ENCODE results near the gene VRK3.

DNA sequence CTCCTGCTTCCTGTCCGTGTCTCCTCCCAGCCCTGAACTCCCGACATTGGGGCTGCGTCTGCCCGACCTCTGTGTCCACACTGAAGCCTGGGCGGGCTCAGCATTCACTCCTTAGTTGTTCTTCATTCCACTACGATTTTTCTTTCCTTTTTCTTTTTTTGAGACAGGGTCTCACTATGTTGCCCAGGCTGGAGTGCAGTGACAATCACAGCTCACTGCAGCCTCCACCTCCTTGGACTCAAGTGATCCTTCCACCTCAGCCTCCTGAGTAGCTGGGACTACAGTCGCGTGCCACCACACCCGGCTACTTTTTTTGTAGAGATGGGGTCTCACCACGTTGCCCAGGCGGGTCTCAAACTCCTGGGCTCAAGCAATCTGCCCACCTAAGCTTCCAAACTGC lies 40.7 kb downstream of the VRK3 start:
- TF ChIP-seq CTCF (IDR thresholded peaks at IDR 0.05), result no peak
- TF ChIP-seq POLR2AphosphoS5 (IDR thresholded peaks at IDR 0.05), result no peak
- no peak for TF ChIP-seq POLR2A (IDR thresholded peaks at IDR 0.05)
